ENCODE results near the gene EXOC3L4. TPM values are rescaled to one million over a fixed set of nuclear protein-coding genes. Genes with fewer than 3 reads are reported as not detected.

The EXOC3L4 gene
- total and polyA plus RNA-seq, 2 of the 8 experiments (the other 6 are each of a cell fraction or from before 2014, with no cell fraction given) = 0.45 to 0.57 TPM

DNA sequence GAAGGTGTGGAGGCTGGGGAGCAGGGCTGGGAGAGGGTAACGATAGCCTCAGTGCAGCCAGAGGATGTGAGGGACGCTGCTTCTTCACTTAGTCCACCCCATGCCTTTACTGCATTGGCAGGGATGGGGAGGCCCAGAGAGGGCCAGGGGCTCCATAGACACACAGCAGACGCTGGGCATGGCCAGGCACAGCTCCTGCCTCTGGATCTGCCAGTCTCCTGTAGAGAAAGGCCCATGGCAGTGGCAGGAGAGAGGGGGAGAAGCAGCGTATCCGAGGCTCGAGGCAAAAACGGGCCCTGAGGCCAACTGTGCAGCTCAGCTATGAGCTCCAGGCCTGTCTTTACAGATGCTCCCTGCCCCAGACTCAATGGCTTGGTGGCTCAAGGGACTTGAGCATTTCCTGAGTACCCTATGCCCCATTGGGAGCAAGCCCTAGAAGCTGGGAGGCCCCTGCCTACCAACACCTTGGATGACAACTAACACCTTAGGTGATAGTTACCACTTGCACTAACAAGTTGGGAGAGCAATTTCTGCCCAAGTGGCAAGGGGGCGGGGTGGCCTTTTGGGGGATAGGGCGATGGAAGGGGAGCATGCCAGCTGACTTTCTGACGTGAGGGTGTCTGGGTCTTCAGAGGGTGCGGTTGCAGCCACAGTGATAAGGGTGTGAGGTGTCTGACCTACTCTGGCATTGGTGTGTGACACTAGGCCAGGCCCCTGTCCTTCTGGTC is 15.5 kb upstream of the EXOC3L4 start (continued):
- TF ChIP-seq EZH2 (IDR thresholded peaks at IDR 0.05; ENCODE audit: low read depth, low read length, severe bottlenecking) (no peak), FOSL1 (IDR thresholded peaks at IDR 0.05; ENCODE audit: insufficient read depth, low read depth, low read length) (no peak), ZNF274 (IDR thresholded peaks at IDR 0.05; ENCODE audit: borderline replicate concordance, extremely low read depth, low read length) (no peak), SAP30 (IDR thresholded peaks at IDR 0.05; ENCODE audit: insufficient read depth, insufficient replicate concordance, low read length) (no peak), GABPA (IDR thresholded peaks at IDR 0.05; ENCODE audit: borderline replicate concordance, insufficient read depth, low read length) (no peak), CEBPB (IDR thresholded peaks at IDR 0.05; ENCODE audit: low read depth, low read length) (no peak), BACH1 (IDR thresholded peaks at IDR 0.05; ENCODE audit: low read length) (no peak)

All from H1 (cell line).